Adrenal gland (tissue), 5 donors: ENCODE results near the gene EIF4G3.

Experiments used
- CTCF ChIP-seq, 6 experiments: fragments of 450-650 bp in 4 of 6; fragments of 200-600 bp in 2 of 6; sonication (generic) in 1 of 6; IDR thresholded peaks; 1 replicate in 5 of 6; 2 replicates in 1 of 6; pipeline versions ENCODE4 v1.5.1 to v1.8.0; 2016 to 2021; ENCODE audit warnings: antibody characterized with exemption in 6 of 6, mild to moderate bottlenecking in 2 of 6, moderate library complexity in 1 of 6
- POLR2A ChIP-seq, 2 donors: fragments of 450-650 bp; IDR thresholded peaks; one replicate each; pipeline ENCODE4 v1.6.1; 2017; ENCODE audit warnings: antibody characterized with exemption in 2 of 2, mild to moderate bottlenecking in 2 of 2, moderate library complexity in 1 of 2
- donor health status: DM: no; HTN: no; CAD: no.

- TF ChIP-seq CTCF (IDR thresholded peaks at IDR 0.05), result no peak
- no peak for TF ChIP-seq POLR2A (IDR thresholded peaks at IDR 0.05)
Measured at GRCh38 chr1:21175324-21175669, 1.4 kb downstream of the EIF4G3 start.
